ENCODE results near the gene CACNA1S.

DNA sequence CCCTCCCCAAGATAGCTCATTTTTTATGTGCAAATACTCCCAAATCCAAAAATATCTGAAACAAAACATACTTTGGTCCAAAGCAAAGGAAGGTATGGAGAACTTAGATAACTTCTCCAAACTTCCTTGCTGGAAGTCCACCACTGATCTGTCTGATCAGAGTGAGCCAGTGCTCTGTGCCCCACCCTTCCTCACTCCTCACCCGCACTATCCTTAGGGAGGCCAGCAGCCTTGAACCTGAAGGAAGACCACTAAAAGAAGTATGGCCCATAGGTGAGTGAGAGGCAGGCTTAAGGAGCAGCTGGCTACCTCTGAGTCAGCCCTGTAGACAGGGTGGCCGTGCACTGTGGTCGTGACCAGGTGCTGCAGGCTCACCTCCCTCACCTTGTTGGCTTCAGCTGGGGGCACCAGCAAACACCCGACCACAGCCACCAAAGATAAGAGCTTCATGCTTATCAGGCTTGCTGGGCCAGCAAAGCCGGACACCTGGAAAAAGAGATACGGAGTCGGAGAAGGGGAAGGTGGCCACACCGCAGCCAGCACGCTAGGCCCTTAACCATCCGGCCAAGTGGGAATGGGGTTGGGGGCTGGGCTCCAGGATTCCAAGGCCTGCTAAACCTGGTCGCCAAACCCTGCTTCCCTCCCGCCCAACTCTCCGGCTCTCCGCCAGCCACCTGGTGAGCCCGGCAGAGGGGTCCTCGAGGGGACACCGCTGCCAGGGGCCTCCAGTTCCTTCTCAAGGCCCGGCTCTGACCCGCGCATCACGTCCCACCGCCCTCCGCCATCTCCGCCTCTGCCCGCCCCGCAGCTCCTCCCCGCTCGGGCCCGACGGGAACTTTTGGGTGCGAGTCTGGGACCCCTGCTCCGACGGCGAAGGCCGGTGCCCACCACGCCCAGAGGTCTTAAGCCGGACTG, 41.5 kb upstream of the CACNA1S start:
- TF ChIP-seq, protein P1, sequence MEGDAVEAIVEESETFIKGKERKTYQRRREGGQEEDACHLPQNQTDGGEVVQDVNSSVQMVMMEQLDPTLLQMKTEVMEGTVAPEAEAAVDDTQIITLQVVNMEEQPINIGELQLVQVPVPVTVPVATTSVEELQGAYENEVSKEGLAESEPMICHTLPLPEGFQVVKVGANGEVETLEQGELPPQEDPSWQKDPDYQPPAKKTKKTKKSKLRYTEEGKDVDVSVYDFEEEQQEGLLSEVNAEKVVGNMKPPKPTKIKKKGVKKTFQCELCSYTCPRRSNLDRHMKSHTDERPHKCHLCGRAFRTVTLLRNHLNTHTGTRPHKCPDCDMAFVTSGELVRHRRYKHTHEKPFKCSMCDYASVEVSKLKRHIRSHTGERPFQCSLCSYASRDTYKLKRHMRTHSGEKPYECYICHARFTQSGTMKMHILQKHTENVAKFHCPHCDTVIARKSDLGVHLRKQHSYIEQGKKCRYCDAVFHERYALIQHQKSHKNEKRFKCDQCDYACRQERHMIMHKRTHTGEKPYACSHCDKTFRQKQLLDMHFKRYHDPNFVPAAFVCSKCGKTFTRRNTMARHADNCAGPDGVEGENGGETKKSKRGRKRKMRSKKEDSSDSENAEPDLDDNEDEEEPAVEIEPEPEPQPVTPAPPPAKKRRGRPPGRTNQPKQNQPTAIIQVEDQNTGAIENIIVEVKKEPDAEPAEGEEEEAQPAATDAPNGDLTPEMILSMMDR (IDR thresholded peaks at IDR 0.05): no peak
- TF ChIP-seq, protein P2, sequence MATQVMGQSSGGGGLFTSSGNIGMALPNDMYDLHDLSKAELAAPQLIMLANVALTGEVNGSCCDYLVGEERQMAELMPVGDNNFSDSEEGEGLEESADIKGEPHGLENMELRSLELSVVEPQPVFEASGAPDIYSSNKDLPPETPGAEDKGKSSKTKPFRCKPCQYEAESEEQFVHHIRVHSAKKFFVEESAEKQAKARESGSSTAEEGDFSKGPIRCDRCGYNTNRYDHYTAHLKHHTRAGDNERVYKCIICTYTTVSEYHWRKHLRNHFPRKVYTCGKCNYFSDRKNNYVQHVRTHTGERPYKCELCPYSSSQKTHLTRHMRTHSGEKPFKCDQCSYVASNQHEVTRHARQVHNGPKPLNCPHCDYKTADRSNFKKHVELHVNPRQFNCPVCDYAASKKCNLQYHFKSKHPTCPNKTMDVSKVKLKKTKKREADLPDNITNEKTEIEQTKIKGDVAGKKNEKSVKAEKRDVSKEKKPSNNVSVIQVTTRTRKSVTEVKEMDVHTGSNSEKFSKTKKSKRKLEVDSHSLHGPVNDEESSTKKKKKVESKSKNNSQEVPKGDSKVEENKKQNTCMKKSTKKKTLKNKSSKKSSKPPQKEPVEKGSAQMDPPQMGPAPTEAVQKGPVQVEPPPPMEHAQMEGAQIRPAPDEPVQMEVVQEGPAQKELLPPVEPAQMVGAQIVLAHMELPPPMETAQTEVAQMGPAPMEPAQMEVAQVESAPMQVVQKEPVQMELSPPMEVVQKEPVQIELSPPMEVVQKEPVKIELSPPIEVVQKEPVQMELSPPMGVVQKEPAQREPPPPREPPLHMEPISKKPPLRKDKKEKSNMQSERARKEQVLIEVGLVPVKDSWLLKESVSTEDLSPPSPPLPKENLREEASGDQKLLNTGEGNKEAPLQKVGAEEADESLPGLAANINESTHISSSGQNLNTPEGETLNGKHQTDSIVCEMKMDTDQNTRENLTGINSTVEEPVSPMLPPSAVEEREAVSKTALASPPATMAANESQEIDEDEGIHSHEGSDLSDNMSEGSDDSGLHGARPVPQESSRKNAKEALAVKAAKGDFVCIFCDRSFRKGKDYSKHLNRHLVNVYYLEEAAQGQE (IDR thresholded peaks at IDR 0.05; ENCODE audit: insufficient read depth in 1 of 2, low read depth in 2 of 2, low read length in 1 of 2): no peak
- TF ChIP-seq POLR2AphosphoS5 (IDR thresholded peaks at IDR 0.05; ENCODE audit: low read depth, low read length) (no peak), TCF7L2 (IDR thresholded peaks at IDR 0.05; ENCODE audit: low read depth, low read length) (no peak)

Data from Panc1 (cell line).